Measurements from ENCODE around the gene LDLRAD3.

Gene LDLRAD3

DNA sequence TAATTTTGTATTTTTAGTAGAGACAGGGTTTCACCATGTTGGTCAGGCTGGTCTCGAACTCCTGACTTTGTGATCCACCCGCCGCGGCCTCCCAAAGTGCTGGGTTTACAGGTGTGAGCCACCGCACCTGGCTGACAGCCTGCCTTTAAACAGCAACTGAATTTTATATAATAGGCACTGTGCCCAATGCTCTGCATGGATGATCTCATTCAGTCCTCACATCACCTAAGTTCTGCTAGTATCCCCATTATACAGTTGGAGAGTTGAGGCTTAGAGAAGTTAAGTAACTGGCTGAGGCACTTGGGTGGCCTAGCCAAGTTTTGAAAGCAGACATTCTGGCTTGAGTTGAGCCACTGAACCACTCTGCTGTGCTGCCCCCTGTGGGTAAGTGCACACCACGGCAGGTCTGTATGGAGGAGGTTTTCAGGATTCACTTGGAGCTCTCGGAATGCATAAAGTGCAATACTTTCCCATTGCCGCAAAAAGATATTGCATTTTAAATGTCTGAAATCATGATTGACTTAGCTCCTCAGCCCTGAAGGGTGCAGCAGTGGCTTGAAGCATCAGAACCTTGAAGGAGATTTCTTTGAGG is 112.4 kb downstream of the LDLRAD3 start:
- peak; percentile 7 for DNase-seq (ENCODE audit: low read depth, low spot score)
- no peak overlapping the region for H3K4me3 ChIP-seq (ENCODE audit: low read length)

DNA sequence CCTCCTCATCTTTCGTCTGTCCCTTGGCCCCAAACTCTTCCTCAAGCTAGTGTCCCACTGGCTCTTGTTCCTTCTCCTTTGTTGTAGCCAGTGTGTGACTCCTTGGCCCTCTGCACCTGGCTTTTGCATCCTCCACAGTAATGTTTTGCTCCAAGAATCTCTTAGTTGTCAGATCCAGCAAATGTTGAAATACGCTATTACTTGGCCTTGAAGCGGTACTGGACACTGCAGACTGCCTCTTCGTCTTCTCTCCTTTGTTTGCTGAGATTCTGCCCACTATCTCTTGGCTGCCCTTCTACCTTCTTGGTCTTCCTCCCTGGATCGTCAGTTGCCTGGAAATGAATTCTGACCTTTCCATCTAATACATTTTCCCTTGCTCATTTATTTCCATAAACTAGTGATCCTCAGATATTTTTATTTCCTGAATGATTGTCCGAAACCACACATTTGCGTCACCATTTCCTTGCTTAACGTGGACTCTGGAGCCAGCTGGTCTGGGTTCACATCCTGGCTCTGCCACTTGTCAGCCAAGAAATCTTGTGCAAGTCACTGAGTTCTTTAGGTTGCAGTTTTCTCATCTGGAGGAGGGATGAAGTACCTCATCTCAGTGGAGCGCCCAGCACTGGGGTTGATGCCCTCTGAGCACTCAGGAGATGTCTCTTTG is 113.6 kb downstream of the LDLRAD3 start:
- no peak overlapping the region for H3K4me3 ChIP-seq (ENCODE audit: low read length)
- DNase-seq (ENCODE audit: low read depth, low spot score) = no peak

DNA sequence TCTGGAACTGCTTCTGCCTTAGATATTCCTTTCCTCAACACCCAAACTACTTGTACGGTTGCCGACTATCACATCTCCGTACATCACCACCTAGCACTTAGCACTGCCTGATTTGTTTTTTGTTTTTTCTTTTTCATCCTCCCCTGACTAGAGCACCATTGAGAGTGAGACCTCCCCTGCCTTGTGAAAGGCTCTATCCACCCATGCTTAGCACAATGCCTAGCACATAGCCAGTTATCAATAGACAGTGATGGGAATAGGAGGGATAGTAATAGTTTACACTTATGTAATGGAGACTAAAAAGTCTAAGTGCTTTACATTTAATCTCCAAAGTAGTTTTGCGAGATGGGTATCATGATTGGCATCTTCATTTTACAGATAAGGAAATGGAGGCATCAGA is 115.8 kb downstream of the LDLRAD3 start:
- H3K4me3 ChIP-seq (ENCODE audit: low read length) = no peak overlapping the region
- DNase-seq (ENCODE audit: low read depth, low spot score) = no peak

DNA sequence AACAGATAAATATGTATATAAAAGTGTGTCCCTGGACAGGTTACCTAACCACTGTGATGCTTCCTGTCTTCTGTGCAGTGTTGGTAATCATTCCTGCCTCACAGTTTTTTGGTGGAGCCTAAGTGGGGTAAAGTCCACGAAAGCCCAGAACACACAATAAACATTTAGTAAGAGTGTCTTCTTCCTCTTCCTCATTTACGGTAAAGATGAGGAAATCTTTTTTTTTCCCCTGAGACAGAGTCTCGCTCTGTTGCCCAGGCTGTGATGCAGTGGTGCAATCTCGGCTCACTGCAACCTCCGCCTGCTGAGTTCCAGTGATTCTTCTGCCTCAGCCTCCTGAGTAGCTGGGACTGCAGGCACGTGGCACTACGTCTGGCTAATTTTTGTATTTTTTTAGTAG is 117.1 kb downstream of the LDLRAD3 start:
- no peak for DNase-seq (ENCODE audit: low read depth, low spot score)
- H3K4me3 ChIP-seq (ENCODE audit: low read length) = no peak overlapping the region

DNA sequence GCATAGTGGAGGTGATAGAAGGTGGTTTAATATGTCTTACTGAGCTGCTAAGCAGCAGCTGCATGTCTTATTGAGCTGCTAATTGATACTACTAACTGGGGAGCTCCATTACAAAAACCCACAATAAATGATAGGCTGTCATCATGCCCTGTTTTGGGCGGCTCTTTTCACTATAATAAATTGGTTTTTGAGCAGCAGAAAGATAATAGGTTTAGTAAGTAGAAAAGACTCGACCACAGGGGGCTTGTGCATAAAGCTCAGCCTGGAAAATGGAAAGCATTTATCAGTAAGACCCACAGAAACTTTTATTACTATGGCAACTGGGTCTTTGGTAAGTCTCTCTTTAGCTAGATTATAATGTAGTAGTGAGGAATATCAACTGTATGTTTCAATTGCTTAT is 117.6 kb downstream of the LDLRAD3 start:
- DNase-seq (ENCODE audit: low read depth, low spot score) = no peak

DNA sequence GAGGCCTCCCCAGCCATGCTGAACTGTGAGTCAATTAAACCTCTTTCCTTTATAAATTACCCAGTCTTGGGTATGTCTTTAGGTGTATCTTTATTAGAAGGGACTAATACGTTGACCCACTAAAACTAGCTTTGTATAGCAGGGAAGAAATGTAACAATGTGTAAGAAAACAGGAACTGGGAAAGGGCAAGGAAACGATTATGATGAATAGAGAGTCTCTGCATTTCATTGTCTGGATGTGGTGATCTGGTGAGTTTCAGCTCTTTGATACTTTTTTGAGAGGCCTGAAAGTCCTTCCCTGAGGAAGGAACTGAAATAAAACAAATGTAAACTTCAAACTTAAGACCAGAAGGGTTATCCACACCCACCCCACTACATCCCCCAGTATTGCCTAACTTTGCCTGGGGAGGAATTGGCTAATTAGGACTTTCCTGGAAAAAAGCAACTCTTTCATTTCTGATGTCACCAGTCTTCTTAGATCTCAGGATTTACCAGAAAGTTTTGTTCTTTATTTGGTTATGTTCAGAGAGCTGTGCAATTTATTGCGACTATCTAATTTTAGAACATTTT is 119.0 kb downstream of the LDLRAD3 start:
- H3K4me3 ChIP-seq (ENCODE audit: low read length) = no peak overlapping the region
- no peak for DNase-seq (ENCODE audit: low read depth, low spot score)

More for the DNA sequence above, 117.6 kb downstream of the LDLRAD3 start:
- no peak overlapping the region for H3K4me3 ChIP-seq (ENCODE audit: low read length)

DNA sequence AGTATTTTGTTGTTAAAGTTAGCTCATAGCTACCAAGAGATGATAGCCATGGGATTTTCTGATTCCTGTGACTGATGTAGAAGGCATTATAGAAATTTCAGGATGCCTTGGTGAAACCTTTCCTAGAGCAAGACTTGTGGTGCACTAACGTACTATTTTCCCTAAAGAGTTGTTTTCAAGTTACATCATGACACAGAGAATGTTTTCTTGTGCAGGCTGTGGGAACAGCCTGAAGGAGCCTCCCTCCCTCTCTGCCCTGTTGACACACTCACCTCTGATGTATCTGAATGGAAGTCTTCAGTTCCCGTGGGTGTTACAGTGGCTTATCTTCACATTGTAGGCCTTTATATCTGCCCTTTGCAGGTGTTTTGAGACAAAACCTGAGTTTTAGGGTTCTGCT is 121.6 kb downstream of the LDLRAD3 start:
- no peak for DNase-seq (ENCODE audit: low read depth, low spot score)

DNA sequence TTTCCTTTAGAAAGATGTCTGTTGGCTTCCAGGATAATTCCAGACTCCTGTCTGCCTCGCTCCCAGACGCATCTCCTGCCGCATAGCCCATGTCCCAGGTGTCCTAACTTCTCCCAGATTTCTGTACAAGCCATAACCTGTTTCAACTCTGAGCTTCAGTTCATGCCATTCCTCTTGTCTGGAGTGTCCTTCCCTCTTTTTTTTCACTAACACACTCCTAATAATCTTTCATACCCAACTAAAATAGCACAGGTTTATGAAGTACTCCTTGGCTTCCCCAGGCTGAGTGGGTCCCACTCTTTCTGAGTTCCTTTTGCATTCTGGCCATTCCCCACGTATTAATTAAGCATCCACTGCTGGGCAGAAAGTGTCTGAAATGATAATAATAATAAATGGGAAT is 123.0 kb downstream of the LDLRAD3 start:
- H3K4me3 ChIP-seq (ENCODE audit: low read length) = no peak overlapping the region
- no peak for DNase-seq (ENCODE audit: low read depth, low spot score)

More for the DNA sequence above, 121.6 kb downstream of the LDLRAD3 start:
- no peak overlapping the region for H3K4me3 ChIP-seq (ENCODE audit: low read length)

DNA sequence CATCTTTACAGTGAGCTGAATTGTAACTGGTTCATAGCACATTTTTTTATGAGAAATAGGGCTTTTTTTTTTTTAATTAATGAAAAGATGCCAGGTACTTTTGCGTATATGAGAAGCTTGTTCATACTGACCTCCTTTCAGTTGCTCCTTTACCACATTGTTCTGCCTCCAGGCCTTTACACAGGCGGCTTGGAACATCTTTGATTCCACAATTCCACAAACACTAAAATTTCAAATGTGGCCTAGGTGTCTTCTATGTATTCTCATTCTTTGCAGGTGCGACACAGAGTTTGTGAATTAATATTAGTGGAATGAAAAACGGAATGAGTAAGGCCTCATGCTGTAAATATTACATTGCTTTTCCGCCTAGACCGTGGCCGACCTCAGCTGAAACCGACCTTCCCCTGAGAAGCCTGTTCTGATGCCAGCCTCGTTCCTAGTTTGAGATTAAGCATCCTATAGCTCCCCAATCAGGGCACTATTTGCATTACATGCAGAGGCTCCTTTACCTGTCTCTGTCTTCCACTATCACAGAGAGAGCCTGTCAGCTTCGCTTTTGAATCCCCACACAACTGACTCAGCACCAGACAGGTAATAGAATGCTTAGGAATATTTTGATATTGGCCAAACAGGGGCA is 125.8 kb downstream of the LDLRAD3 start:
- no peak overlapping the region for H3K4me3 ChIP-seq (ENCODE audit: low read length)
- no peak for DNase-seq (ENCODE audit: low read depth, low spot score)

DNA sequence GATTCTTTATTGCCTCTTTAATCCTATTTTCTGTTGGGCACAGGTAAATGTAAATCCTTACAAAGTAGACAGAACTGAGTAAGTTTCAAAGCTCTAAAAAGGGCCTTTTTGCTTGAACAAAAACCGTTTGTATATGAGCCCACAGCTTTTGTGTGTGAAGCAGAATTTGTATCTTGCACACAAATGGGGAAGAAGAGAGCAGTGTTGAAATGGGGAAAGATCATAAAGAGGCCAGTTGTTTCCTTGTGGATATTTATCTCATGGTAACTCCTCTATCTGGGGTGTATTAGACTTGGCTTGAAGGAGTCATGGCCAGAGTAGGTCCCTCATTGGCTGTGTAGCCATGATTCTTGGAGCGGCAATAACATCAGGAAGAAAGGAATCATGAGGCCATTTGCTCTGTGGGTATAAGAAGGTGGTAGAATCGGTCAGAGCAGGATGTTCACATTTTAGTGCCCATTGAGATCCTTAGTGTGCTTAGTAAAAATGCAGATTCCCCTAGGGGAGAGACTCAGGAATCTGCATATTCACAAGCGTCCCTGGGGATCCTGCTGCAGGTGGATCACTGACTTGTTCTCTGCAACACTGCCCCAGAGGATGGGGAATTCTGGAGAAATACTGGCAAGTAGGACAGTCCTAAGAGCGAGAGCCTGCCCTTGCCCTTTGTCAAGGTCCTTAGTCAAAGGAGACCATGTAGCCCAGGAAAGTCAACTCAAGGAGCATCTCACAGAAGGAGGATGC is 126.5 kb downstream of the LDLRAD3 start:
- no peak overlapping the region for H3K4me3 ChIP-seq (ENCODE audit: low read length)
- DNase-seq (ENCODE audit: low read depth, low spot score) = no peak

DNA sequence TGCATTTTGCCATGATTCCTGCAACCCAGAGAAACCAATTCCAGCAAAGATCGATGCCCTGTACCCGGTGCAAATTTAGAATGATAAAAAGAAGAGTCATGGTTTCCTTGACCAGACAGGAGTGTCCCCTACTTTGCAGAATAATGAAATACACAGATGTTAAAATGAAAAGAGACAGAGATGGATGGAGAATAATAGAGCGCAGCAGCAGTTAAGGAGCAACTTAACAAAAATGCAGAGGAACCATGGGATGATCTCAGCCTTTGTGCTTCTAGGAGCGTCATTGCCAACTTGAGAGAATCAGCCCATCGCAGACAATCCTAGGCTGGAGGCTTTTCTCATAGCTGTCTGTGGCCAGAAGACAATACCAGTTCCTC is 127.1 kb downstream of the LDLRAD3 start:
- no peak overlapping the region for H3K4me3 ChIP-seq (ENCODE audit: low read length)
- DNase-seq (ENCODE audit: low read depth, low spot score) = no peak

DNA sequence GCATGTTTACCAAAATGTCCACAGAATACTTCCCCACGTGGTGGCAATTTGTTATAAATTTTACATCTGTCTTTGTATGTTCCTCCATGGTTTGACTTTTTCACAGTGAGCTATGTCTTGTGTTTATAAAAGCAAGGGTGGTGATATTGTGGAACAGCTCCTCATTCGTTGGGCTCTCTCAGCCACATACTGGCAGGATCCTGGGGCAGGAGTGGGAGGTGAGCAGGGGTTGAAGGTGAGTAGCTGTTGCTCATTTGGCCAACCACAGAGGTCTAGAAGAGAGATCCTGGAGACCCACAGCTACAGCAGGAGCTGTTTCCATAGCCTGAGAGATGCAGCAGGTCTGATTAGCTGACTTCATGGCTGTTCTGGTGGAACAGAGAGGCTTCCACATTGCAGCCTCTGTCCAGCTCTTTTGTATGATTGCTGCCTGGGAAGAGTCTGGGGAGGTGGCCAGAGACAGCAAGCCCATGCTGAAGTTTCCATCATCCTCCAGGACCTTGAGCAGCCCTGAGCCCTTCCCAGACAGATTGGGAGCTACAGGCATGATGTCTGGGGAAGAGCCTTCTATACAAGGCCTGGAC is 128.1 kb downstream of the LDLRAD3 start:
- no peak overlapping the region for H3K4me3 ChIP-seq (ENCODE audit: low read length)
- DNase-seq (ENCODE audit: low read depth, low spot score) = no peak

DNA sequence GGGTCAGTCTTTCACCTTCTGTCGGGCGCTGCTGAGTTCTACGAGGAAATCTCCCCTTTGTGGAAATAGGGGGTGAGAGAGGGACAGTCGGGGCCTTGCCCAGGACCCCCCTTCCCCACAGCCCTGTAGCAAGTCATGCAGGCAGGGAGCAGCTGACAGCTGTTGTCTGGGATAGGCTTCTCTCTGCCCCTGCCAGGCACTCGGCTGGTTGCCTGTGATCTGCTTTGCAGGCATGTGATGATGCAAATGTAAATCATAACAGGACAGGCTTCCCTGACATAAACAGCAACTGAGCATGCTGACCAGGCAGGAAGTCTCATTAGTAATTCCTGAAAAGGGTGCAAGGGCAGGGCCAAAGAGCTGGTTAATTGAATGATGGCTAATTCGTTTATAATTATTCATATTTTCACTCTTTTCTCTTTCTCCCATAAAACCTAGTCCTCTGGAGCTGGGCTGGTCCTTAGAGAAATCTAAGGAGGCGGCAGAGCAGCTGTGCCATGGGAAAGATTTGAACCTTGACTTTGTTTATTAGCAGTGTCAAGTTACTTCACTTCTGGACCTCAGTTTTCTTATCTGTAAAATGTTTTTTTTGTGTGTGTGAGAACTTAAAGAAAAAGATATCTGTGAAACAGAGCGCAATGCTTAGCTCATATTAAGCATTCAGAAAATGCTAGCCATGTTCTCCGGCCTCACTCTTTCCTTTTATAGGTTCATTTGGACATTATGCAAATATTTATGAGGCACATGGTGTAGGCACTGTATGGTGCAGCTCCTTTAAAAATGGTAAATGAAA is 129.7 kb downstream of the LDLRAD3 start:
- H3K4me3 ChIP-seq (ENCODE audit: low read length) = no peak overlapping the region
- DNase-seq (ENCODE audit: low read depth, low spot score) = no peak

DNA sequence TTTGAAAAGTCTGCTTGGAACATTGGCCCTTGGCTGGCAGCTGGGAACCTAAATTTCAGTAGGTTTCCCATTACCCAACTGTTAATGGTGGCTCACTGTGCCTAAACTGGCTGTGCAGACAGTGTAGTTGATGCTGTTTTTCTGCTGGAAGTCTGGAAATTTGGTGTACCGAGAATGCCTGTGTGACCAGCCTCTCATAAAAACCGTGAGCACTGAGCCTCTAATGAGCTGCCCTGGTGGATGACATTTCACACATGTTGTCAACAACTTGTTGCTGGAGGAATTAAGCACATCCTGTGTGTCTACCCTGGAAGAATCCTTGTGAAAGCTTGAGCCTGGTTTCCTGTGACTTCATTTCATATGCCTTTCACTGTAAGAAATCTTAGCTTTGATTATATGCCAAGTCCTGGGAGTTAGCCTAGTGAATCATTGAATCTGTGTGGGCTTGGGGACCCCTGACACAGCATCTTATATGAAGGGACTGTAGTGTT is 131.1 kb downstream of the LDLRAD3 start:
- no peak overlapping the region for H3K4me3 ChIP-seq (ENCODE audit: low read length)
- DNase-seq (ENCODE audit: low read depth, low spot score) = no peak

DNA sequence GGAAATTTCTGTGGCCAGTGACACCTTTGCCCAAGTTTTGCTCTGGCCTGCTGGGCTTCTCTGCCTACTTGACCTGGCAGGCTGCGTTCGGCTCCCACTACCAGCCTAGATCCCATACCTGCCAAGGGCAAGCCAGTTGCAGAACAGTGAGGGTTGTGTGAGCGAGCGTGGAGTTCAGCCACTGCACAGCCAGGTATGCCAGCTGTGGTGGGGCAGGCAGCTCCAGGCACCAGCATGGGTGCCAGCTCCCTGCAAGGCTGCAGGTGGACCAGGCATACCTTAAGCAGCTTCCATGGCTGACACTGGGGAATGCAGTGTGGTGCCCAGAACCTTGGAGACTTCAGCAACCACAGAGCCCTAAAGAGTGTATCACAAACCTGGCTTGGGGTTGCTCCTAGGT is 133.5 kb downstream of the LDLRAD3 start:
- no peak for DNase-seq (ENCODE audit: low read depth, low spot score)
- no peak overlapping the region for H3K4me3 ChIP-seq (ENCODE audit: low read length)

DNA sequence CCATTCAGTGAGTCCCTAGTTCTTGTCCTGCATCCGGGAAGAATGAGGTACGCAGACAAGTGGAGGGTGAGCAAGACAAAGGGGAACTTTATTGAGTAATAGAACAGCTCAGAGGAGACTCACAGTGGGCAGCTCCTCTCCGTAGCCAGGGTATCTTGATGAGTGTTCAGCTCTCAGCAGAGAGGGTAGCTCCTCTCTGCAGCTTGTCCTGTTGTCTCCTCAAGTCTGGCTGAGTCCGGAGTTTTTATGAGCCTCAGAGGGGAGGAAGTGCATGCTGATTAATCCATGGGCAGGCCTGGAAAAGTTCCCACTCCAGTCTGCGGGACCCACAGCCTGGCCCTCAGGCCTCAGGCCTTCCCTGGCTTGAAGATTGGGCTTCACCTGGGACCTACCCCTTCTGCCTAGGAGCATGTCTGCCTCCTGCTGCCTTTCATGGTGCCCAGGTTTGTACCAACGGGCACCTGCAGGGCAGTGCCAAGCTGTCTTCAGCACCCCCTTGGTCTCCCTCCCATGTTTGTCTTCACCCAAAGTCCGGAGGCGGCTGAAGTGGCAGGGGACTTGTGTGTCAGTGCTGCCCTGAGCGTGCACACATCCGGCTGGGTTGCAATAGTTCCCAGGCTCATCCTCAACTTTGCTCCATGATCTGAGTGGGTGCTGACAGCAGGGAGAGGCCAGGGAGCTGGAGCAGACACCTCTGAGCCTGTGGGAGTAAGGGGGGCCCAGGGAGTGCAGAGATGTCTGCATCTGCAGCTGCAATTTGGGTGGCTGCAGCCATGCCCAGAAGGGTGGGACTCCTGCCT is 134.2 kb downstream of the LDLRAD3 start:
- no peak for DNase-seq (ENCODE audit: low read depth, low spot score)
- H3K4me3 ChIP-seq (ENCODE audit: low read length) = no peak overlapping the region

DNA sequence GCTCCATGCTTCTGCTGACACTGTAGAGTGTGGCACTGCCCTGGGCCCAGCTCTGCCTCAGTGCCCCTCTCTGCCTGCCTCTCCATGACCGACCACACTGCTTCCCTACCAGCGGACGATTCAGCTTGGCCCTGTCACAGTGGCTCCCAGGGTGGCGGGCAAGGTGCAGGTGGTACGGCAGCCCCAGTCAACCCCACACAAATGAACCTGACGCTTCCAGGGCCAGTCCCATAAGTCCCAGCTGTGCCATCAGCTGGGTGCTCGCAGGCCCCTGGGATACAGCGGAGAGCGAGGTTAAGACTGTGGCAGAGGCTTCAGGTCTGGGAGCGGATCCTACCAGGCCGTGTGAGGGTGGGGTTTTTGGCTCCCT is 134.8 kb downstream of the LDLRAD3 start:
- no peak overlapping the region for H3K4me3 ChIP-seq (ENCODE audit: low read length)
- no peak for DNase-seq (ENCODE audit: low read depth, low spot score)
